ENCODE measurements around the gene NT5DC3.

- TF ChIP-seq TAF1 (IDR thresholded peaks at IDR 0.05; ENCODE audit: low read depth, low read length) (no peak), POLR2A (IDR thresholded peaks at IDR 0.05; ENCODE audit: low read depth, low read length) (no peak), SPI1 (IDR thresholded peaks at IDR 0.05; ENCODE audit: low read depth, low read length) (no peak), POLR2AphosphoS5 (IDR thresholded peaks at IDR 0.05; ENCODE audit: low read depth, low read length) (no peak), PAX5 (IDR thresholded peaks at IDR 0.05; ENCODE audit: insufficient read depth, low read length, severe bottlenecking) (no peak), POU2F2 (IDR thresholded peaks at IDR 0.05; ENCODE audit: low read depth, low read length) (no peak)
Measured at GRCh38 chr12:103793512-103794045, 47.5 kb downstream of the NT5DC3 start.
